Liver (tissue), 9 donors: Measurements from ENCODE around the gene COL11A2. TPM values are rescaled to one million over a fixed set of nuclear protein-coding genes. Genes with fewer than 3 reads are reported as not detected.

Experiments
- DNase-seq: peaks from one replicate; pipeline ENCODE4 v3.0.0-alpha.2; 2017; ENCODE audit warnings: low spot score
- H3K27ac ChIP-seq, 2 donors: one replicate each; pipeline ENCODE4 v1.7.0; 2013; ENCODE audit warnings: inconsistent platforms in 2 of 2, low read length in 2 of 2, control low read depth in 1 of 2, low read depth in 1 of 2, mild to moderate bottlenecking in 1 of 2
- H3K27me3 ChIP-seq, 4 donors: one replicate each; pipeline versions ENCODE4 v1.6.1 to v1.7.0; 2013; ENCODE audit warnings: low read length in 3 of 4, inconsistent platforms in 1 of 4, mild to moderate bottlenecking in 1 of 4, moderate library complexity in 1 of 4; ENCODE audit not compliant: control insufficient read depth in 4 of 4, insufficient read depth in 4 of 4
- H3K36me3 ChIP-seq, 4 donors: one replicate each; pipeline versions ENCODE4 v1.6.1 to v1.7.0; 2013; ENCODE audit warnings: low read length in 3 of 4, mild to moderate bottlenecking in 3 of 4, low read depth in 1 of 4, moderate library complexity in 1 of 4; ENCODE audit not compliant: control insufficient read depth in 4 of 4, insufficient read depth in 3 of 4
- H3K4me1 ChIP-seq, 4 donors: one replicate each; pipeline versions ENCODE4 v1.6.1 to v1.7.0; 2013; ENCODE audit warnings: low read length in 3 of 4, mild to moderate bottlenecking in 3 of 4, moderate library complexity in 1 of 4; ENCODE audit not compliant: control insufficient read depth in 4 of 4, insufficient read depth in 4 of 4
- H3K4me3 ChIP-seq, 3 donors: one replicate each; pipeline versions ENCODE4 v1.6.1 to v1.7.0; 2013; ENCODE audit warnings: low read length in 3 of 3, control low read depth in 1 of 3, low read depth in 1 of 3, mild to moderate bottlenecking in 1 of 3
- H3K9ac ChIP-seq, 2 donors: one replicate each; pipeline ENCODE4 v1.7.0; 2013; ENCODE audit warnings: low read length in 2 of 2, mild to moderate bottlenecking in 2 of 2, moderate library complexity in 2 of 2, control low read depth in 1 of 2, low read depth in 1 of 2
- H3K9me3 ChIP-seq, 4 donors: one replicate each; pipeline versions ENCODE4 v1.6.1 to v1.7.0; 2013; ENCODE audit warnings: low read length in 3 of 4; ENCODE audit not compliant: control insufficient read depth in 4 of 4
- ATF3 ChIP-seq: IDR thresholded peaks from 2 replicates; pipeline ENCODE4 v1.6.1; 2016; ENCODE audit warnings: antibody characterized with exemption
- CTCF ChIP-seq: fragments of 150-350 bp; IDR thresholded peaks from 2 replicates; pipeline ENCODE4 v1.5.1; 2017; ENCODE audit warnings: improper control_type of control experiment, low read depth, low read length; ENCODE audit not compliant: missing input control
- EGR1 ChIP-seq, 2 donors: IDR thresholded peaks; 2 replicates each; pipeline ENCODE4 v1.6.1; 2016 to 2018; ENCODE audit warnings: antibody characterized with exemption in 2 of 2, low read depth in 2 of 2
- FOXA1 ChIP-seq: IDR thresholded peaks from 2 replicates; pipeline ENCODE4 v1.6.1; 2016; ENCODE audit warnings: antibody characterized with exemption
- FOXA2 ChIP-seq: IDR thresholded peaks from 2 replicates; pipeline ENCODE4 v1.6.1; 2016; ENCODE audit warnings: antibody characterized with exemption
- HNF4A ChIP-seq, 2 donors: conservative IDR thresholded peaks; 2 replicates each; pipeline ENCODE4 v1.6.1; 2016; ENCODE audit warnings: antibody characterized with exemption in 2 of 2, mild to moderate bottlenecking in 2 of 2
- HNF4G ChIP-seq: IDR thresholded peaks from 2 replicates; pipeline ENCODE4 v1.6.1; 2016; ENCODE audit warnings: antibody characterized with exemption
- JUND ChIP-seq, 2 donors: IDR thresholded peaks; 2 replicates each; pipeline ENCODE4 v1.6.1; 2016; ENCODE audit warnings: antibody characterized with exemption in 2 of 2
- MAX ChIP-seq: IDR thresholded peaks from 2 replicates; pipeline ENCODE4 v1.6.1; 2016; ENCODE audit warnings: antibody characterized with exemption
- NR2F2 ChIP-seq: IDR thresholded peaks from 2 replicates; pipeline ENCODE4 v1.6.1; 2016; ENCODE audit warnings: antibody characterized with exemption
- RAD21 ChIP-seq, 2 donors: IDR thresholded peaks; 2 replicates each; pipeline ENCODE4 v1.6.1; 2016; ENCODE audit warnings: antibody characterized with exemption in 2 of 2, mild to moderate bottlenecking in 2 of 2
- REST ChIP-seq: IDR thresholded peaks from 2 replicates; pipeline ENCODE4 v1.6.1; 2016; ENCODE audit warnings: antibody characterized with exemption, mild to moderate bottlenecking
- RXRA ChIP-seq, 2 donors: IDR thresholded peaks; 2 replicates each; pipeline ENCODE4 v1.6.1; 2017 to 2018; ENCODE audit warnings: antibody characterized with exemption in 2 of 2, mild to moderate bottlenecking in 1 of 2
- YY1 ChIP-seq: IDR thresholded peaks from 2 replicates; pipeline ENCODE4 v1.6.1; 2016; ENCODE audit warnings: antibody characterized with exemption, mild to moderate bottlenecking
- ZBTB33 ChIP-seq: IDR thresholded peaks from 2 replicates; pipeline ENCODE4 v1.6.1; 2016; ENCODE audit warnings: antibody characterized with exemption
- WGBS: extraction: QIAGEN DNeasy Blood & Tissue Kit; methylation state at CpG from one replicate; pipeline ENCODE4 v1.1.7; 2013; 5-methylcytosine and 5-hydroxymethylcytosine counted together
- polyA plus RNA-seq, 2 donors: library from polyadenylated mRNA; stranded (reverse) in 1 of 2; unstranded in 1 of 2; fragments of 200-250 nt in 1 of 2; fragments of >200 nt in 1 of 2; fragmentation: Nextera tagmentation in 1 of 2; extraction: Ambion mirVana in 1 of 2; gene quantifications; one replicate each; pipeline versions ENCODE4 v1.2.1 to v1.2.3, GENCODE V29; 2013 to 2015
- total RNA-seq, 2 donors: library from RNA; depleted of rRNA; stranded (reverse); fragments of >200 nt; gene quantifications; one replicate each; pipeline ENCODE4 v1.2.3, GENCODE V29; 2014
- donor health status: healthy.
- donor health status: healthy.
- donor health status: healthy.
- donor health status: healthy.
- donor health status: healthy.

Gene COL11A2
- total and polyA plus RNA-seq, 4 donors, result 0.15 to 0.59 (median 0.27) TPM

- no peak overlapping the region for H3K9ac ChIP-seq
- 95% methylated on average over 19 of the region's 19 CpGs for WGBS
- H3K4me1 ChIP-seq, result no peaks in the 10 kb centered on the region
- H3K27ac ChIP-seq, result no peak overlapping the region
- H3K4me3 ChIP-seq, result no peak overlapping the region
- no peaks in the 10 kb centered on the region for H3K36me3 ChIP-seq
- no peak for DNase-seq
- H3K27me3 ChIP-seq, result no peaks in the 10 kb centered on the region
- no peaks in the 10 kb centered on the region for H3K9me3 ChIP-seq
- TF ChIP-seq REST, result no peak
- no peak for TF ChIP-seq HNF4A (conservative IDR thresholded peaks at IDR 0.05)
Measured at GRCh38 chr6:33167374-33168283, 24.6 kb downstream of the COL11A2 start.

GRCh38 chr6:33166811-33167210 lies 25.5 kb downstream of the COL11A2 start:
- Histone ChIP-seq H3K27ac (no peak overlapping the region), H3K4me3 (no peak overlapping the region), H3K4me1 (peaks cover 0 to 3% (median 2%) of the 10 kb centered on the region in 4 donors), H3K9ac (no peak overlapping the region), H3K36me3 (no peaks in the 10 kb centered on the region), H3K9me3 (no peaks in the 10 kb centered on the region), H3K27me3 (no peaks in the 10 kb centered on the region)
- WGBS, result 89% methylated on average over 7 of the region's 7 CpGs
- TF ChIP-seq HNF4A (conservative IDR thresholded peaks at IDR 0.05) (no peak), YY1 (no peak), FOXA2 (no peak), REST (no peak), EGR1 (IDR thresholded peaks at IDR 0.05; ENCODE audit: low read depth in 2 of 2) (no peak), RAD21 (IDR thresholded peaks at IDR 0.05) (no peak), ZBTB33 (no peak), NR2F2 (no peak), HNF4G (no peak), MAX (no peak), FOXA1 (no peak), JUND (IDR thresholded peaks at IDR 0.05) (no peak), ATF3 (no peak), CTCF (no peak), RXRA (IDR thresholded peaks at IDR 0.05) (no peak)
- DNase-seq, result no peak
